Measurements from ENCODE around the gene TMBIM6.
"Not testable (repeated sequence)": the region's sequence is repeated elsewhere in the genome, so short reads cannot be mapped to it uniquely, and the experiment has no call there.

The TMBIM6 gene

GRCh38 chr12:49706351-49707127 lies 34.8 kb upstream of the TMBIM6 start:
- H3K27ac ChIP-seq: peak overlapping the region; percentile 88
- in situ Hi-C loops (cut with HindIII; ENCODE audit: low pct_ligation_motif_present, low sequenced_read_pairs): loop anchor here (5.0 kb wide), 1 partner anchor 64 kb away; no protein-coding TSS in a partner anchor
- peak overlapping the region; percentile 86 for H3K4me3 ChIP-seq (ENCODE audit: low read depth, low read length)
- no peaks in the 10 kb centered on the region for H3K27me3 ChIP-seq (replicated peaks)
- no peaks in the 10 kb centered on the region for H3K36me3 ChIP-seq (replicated peaks)
- TF ChIP-seq, protein P1, sequence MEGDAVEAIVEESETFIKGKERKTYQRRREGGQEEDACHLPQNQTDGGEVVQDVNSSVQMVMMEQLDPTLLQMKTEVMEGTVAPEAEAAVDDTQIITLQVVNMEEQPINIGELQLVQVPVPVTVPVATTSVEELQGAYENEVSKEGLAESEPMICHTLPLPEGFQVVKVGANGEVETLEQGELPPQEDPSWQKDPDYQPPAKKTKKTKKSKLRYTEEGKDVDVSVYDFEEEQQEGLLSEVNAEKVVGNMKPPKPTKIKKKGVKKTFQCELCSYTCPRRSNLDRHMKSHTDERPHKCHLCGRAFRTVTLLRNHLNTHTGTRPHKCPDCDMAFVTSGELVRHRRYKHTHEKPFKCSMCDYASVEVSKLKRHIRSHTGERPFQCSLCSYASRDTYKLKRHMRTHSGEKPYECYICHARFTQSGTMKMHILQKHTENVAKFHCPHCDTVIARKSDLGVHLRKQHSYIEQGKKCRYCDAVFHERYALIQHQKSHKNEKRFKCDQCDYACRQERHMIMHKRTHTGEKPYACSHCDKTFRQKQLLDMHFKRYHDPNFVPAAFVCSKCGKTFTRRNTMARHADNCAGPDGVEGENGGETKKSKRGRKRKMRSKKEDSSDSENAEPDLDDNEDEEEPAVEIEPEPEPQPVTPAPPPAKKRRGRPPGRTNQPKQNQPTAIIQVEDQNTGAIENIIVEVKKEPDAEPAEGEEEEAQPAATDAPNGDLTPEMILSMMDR (IDR thresholded peaks at IDR 0.05; ENCODE audit: low read depth, low read length, missing control alignments): no peak
- peak; percentile 23 for DNase-seq

DNA sequence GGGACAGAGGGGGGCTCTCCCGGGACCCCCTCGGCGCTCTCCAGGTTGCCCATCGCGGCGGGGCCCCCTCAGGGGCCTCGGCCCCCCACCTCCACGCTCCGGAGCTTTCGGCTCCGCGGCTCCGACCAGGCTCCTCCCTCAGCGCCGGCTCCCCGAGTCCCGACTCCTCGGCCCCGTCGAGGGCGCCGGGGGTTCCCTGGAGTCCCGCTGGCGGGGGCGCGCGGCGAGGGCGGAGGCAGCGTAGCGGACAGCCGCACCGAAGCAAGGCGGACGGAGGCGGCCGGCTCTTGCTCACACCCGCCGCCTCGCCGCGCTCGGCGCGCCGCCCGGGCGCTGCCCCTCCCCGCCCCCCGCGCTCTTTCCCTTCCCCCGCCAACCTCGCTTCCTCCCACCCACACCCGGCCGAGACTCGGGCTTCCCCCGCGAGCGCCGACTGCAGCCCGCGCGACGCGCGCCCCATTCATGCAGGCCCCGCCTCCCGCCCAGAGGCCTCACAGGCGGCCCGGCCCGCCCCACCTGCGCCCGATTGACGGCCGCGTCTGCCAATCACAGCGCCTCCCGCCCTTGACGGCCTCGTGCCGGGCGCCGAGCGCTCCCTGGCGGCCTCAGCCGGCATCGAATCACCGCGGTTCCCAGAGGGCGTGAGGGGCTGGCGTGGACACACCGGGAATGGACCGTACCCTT lies 34.1 kb upstream of the TMBIM6 start, which contains the start of gene FMNL3:
FMNL3 (minus strand) TSS at position 278 of the 684 bp plus-strand sequence; CDS start at position 53, 225 bp downstream.
- peak within 1 kb of the TSS; percentile 86 for H3K4me3 ChIP-seq (ENCODE audit: low read depth, low read length)
- peak; percentile 93 for DNase-seq
- no peaks in the 10 kb centered on the region for H3K27me3 ChIP-seq (replicated peaks)
- in situ Hi-C loops (cut with HindIII; ENCODE audit: low pct_ligation_motif_present, low sequenced_read_pairs): loop anchor here (5.0 kb wide), 1 partner anchor 65 kb away; no protein-coding TSS in a partner anchor
- H3K36me3 ChIP-seq (replicated peaks): no peaks in the 10 kb centered on the region
- H3K27ac ChIP-seq: peak within 1 kb of the TSS; percentile 88
- TF ChIP-seq, protein P1 (IDR thresholded peaks at IDR 0.05; ENCODE audit: low read depth, low read length, missing control alignments): peak; percentile 83

GRCh38 chr12:49707812-49708147 lies 33.6 kb upstream of the TMBIM6 start:
- in situ Hi-C loops (cut with HindIII; ENCODE audit: low pct_ligation_motif_present, low sequenced_read_pairs): loop anchor here (5.0 kb wide), 1 partner anchor 65 kb away; no protein-coding TSS in a partner anchor
- no peaks in the 10 kb centered on the region for H3K27me3 ChIP-seq (replicated peaks)
- DNase-seq: no peak
- no peaks in the 10 kb centered on the region for H3K36me3 ChIP-seq (replicated peaks)
- H3K4me3 ChIP-seq (ENCODE audit: low read depth, low read length): no peak overlapping the region
- H3K27ac ChIP-seq: no peak overlapping the region
- TF ChIP-seq, protein P1 (IDR thresholded peaks at IDR 0.05; ENCODE audit: low read depth, low read length, missing control alignments): no peak

DNA sequence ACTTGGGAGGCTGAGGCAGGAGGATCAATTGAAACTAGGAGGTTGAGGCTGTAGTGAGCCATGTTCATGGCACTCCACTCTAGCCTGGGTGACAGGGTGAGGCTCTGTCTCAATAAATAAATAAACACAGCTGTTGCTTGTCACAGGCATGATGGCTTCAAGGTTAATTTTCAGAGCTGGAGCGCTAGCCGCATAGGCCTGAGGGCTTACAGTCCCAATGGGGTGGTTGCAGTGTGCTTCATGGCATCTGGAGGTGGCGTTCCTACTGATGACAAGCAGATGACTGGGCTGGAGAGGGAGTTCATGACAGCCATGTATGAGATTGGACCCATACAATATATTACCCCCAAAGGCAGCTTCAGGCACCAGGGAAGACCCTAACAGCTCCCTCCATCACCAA lies 32.5 kb upstream of the TMBIM6 start:
- no peaks in the 10 kb centered on the region for H3K36me3 ChIP-seq (replicated peaks)
- no peak for DNase-seq
- TF ChIP-seq, protein P1 (IDR thresholded peaks at IDR 0.05; ENCODE audit: low read depth, low read length, missing control alignments): no peak
- in situ Hi-C loops (cut with HindIII; ENCODE audit: low pct_ligation_motif_present, low sequenced_read_pairs): loop anchor here (5.0 kb wide), 1 partner anchor 67 kb away; no protein-coding TSS in a partner anchor
- H3K4me3 ChIP-seq (ENCODE audit: low read depth, low read length): no peak overlapping the region
- H3K27me3 ChIP-seq (replicated peaks): no peaks in the 10 kb centered on the region
- H3K27ac ChIP-seq: no peak overlapping the region

- DNase-seq; in situ Hi-C loops (cut with HindIII; ENCODE audit: low pct_ligation_motif_present, low sequenced_read_pairs); H3K4me3 ChIP-seq (ENCODE audit: low read depth, low read length); H3K27ac ChIP-seq; H3K36me3 ChIP-seq (replicated peaks); H3K27me3 ChIP-seq (replicated peaks): not testable (repeated sequence)
Observed at GRCh38 chr12:49713952-49714351, 27.4 kb upstream of the TMBIM6 start.

GRCh38 chr12:49716553-49716952 lies 24.8 kb upstream of the TMBIM6 start:
- no peak overlapping the region for H3K4me3 ChIP-seq (ENCODE audit: low read depth, low read length)
- H3K27me3 ChIP-seq (replicated peaks): no peaks in the 10 kb centered on the region
- no peaks in the 10 kb centered on the region for H3K36me3 ChIP-seq (replicated peaks)
- TF ChIP-seq, protein P1 (IDR thresholded peaks at IDR 0.05; ENCODE audit: low read depth, low read length, missing control alignments): no peak
- no peak overlapping the region for H3K27ac ChIP-seq
- in situ Hi-C loops (cut with HindIII; ENCODE audit: low pct_ligation_motif_present, low sequenced_read_pairs): no loop called here
- DNase-seq: no peak

- H3K36me3 ChIP-seq (replicated peaks); H3K27ac ChIP-seq; H3K4me3 ChIP-seq (ENCODE audit: low read depth, low read length); in situ Hi-C loops (cut with HindIII; ENCODE audit: low pct_ligation_motif_present, low sequenced_read_pairs); H3K27me3 ChIP-seq (replicated peaks); DNase-seq: not testable (repeated sequence)
Observed at GRCh38 chr12:49717800-49718199, 23.6 kb upstream of the TMBIM6 start.

All from brain microvascular endothelial cell (primary cell).